HCT116 (cell line): ENCODE measurements around the gene ZNF618.

Source experiments
- FOSL1 ChIP-seq: IDR thresholded peaks from 2 replicates; pipeline ENCODE4 v1.6.1; 2012; ENCODE audit warnings: low read depth
- POLR2A ChIP-seq: IDR thresholded peaks from 2 replicates; pipeline ENCODE4 v1.7.0; 2011; ENCODE audit warnings: borderline replicate concordance; ENCODE audit not compliant: insufficient read depth, insufficient read length; ENCODE audit errors: extremely low read depth
- POLR2AphosphoS5 ChIP-seq: IDR thresholded peaks from 2 replicates; pipeline ENCODE4 v1.6.1; 2011; ENCODE audit warnings: mild to moderate bottlenecking, low read depth, low read length, moderate library complexity
- TF ChIP-seq, protein P1 (sequence below), 3 experiments: fragments of 200-600 bp in 1 of 3; sonication (generic) in 1 of 3; IDR thresholded peaks in 2 of 3; conservative IDR thresholded peaks in 1 of 3; 2 replicates each; pipeline ENCODE4 v1.5.1; 2012 to 2017; ENCODE audit warnings: low read depth in 2 of 3, low read length in 2 of 3, antibody characterized with exemption in 1 of 3, borderline replicate concordance in 1 of 3, control low read depth in 1 of 3, mild to moderate bottlenecking in 1 of 3, mixed read lengths in 1 of 3, mixed run types in 1 of 3, moderate library complexity in 1 of 3; ENCODE audit not compliant: insufficient read depth in 1 of 3

DNA sequence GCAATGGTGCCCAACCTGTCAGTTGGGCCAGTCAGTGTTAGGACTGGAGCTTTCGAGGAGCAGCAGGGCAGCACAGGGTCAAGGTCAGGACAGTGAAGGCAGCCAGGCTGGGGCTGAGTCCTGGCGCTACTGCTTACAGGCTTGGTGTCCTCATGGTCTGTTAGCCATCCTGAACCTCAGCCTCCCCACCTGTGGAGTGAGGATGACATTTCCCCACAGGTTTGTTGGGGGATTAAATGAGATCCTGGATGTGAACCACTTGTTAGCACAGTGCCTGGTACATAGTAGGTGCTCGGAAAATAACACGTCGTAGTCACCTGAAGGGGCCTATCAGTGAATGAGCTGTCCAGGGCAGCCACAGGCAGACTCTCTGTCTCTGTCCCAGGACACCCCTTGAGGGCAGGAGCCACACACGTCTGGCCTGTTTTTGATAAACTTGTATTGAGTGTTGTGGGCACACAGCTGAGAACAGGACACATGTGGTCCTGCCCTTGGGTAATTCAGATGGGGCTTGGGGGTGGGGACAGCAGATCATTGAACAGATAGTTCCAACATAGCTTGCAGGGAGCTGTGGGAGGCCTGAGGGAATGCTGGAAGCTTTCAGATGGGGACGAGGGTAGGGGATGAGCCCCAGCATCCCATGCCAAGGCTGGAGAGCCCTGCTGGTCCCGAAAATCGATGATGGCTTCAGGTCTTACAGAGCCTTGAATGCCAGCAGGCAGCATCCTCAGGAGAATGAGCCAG is 132.7 kb downstream of the ZNF618 start:
- TF ChIP-seq, protein P1, sequence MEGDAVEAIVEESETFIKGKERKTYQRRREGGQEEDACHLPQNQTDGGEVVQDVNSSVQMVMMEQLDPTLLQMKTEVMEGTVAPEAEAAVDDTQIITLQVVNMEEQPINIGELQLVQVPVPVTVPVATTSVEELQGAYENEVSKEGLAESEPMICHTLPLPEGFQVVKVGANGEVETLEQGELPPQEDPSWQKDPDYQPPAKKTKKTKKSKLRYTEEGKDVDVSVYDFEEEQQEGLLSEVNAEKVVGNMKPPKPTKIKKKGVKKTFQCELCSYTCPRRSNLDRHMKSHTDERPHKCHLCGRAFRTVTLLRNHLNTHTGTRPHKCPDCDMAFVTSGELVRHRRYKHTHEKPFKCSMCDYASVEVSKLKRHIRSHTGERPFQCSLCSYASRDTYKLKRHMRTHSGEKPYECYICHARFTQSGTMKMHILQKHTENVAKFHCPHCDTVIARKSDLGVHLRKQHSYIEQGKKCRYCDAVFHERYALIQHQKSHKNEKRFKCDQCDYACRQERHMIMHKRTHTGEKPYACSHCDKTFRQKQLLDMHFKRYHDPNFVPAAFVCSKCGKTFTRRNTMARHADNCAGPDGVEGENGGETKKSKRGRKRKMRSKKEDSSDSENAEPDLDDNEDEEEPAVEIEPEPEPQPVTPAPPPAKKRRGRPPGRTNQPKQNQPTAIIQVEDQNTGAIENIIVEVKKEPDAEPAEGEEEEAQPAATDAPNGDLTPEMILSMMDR (IDR thresholded peaks at IDR 0.05 in 2 of 3, conservative IDR thresholded peaks at IDR 0.05 in 1 of 3; ENCODE audit: borderline replicate concordance in 1 of 3, insufficient read depth in 1 of 3, low read depth in 2 of 3, low read length in 2 of 3), result no peak
- no peak for TF ChIP-seq POLR2A
- no peak for TF ChIP-seq FOSL1
- no peak for TF ChIP-seq POLR2AphosphoS5
